Measurements from ENCODE around the gene ERRFI1.
"Not testable (repeated sequence)": the region's sequence is repeated elsewhere in the genome, so short reads cannot be mapped to it uniquely, and the experiment has no call there.

GRCh38 chr1:8049229-8049628 is 23.1 kb upstream of the ERRFI1 start:
- TF ChIP-seq CTCF, POLR2A (IDR thresholded peaks at IDR 0.05): not testable (repeated sequence)
